NCI-H2107 treated with DMSO at 0.1 percent for 48 hours (cell line): ENCODE measurements around the gene HK3.
A peak's percentile ranks its signal among the peaks of the same experiment; 100 is the strongest.

Source experiments
- DNase-seq: peaks from one replicate; lab custom pipeline; 2025; ENCODE audit not compliant: unreplicated experiment; lab: John Stamatoyannopoulos, UW

HK3 gene

DNA sequence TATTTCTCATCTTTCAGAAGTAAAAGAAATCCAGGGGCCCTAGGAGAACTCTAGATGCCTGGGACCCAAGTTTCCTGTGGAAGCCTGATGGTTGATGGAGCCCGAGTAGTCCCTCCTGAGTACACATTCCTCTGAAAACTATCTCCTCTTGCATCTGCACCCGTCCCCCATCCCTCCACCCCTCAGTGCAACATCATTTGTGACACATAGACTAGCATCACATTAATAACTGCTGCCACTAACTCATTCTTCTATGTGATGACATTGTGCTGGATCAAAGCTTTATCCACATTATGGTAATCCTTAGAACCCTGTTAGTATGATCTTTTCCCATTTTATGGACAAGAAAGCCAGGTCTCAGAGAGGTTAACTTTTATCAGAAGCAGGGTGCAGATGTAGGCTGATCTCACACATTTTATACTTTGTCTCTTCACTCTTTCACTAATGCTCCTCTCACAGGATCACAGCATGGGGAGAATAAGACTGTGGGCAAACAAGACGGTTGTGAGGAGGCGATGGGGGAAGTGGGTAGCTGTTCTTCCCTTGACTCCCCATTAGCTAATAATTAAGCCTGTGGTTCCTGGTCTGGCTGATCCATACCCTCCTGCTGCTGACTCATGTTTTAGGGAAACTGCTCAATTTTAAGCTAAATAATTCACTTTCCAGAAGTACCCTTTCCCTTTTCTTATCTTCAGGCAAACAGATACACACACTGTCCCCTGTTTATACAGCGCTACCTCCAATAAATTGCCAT is 3.9 kb upstream of the HK3 start:
- no peak for DNase-seq

DNA sequence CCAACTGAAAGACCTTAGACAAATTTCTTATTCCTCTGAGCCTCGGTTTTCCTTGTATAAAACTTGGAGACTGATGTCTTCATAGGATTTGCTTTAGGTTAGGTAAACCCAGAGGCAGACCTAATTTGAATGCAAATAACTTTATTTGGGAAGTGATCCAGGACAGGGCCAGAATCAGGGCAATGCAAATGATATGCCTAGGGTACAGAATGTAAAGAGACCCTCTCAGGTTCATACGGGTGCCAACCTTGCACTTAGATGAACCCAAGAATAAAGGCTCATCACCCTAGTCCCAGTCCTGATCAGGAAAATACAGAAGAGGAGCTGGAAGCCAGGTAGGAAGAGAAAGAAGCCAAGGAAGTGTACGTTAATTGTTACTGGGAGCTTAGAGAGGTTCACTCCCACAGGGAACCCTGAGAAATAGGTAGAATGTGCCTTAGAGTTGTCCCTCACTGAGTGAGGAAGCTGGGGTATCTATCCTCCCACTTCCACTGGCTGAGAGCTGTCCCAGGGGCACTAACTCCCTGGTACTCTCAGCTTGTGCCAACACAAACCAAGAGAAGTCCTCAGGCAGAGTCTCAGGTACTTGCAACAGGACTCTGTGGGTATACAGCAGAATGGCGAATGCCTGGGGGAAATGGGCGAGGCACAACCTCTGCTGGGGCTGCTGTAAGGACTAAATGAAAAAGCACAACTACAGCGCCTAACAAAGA is 3.1 kb upstream of the HK3 start:
- no peak for DNase-seq

DNA sequence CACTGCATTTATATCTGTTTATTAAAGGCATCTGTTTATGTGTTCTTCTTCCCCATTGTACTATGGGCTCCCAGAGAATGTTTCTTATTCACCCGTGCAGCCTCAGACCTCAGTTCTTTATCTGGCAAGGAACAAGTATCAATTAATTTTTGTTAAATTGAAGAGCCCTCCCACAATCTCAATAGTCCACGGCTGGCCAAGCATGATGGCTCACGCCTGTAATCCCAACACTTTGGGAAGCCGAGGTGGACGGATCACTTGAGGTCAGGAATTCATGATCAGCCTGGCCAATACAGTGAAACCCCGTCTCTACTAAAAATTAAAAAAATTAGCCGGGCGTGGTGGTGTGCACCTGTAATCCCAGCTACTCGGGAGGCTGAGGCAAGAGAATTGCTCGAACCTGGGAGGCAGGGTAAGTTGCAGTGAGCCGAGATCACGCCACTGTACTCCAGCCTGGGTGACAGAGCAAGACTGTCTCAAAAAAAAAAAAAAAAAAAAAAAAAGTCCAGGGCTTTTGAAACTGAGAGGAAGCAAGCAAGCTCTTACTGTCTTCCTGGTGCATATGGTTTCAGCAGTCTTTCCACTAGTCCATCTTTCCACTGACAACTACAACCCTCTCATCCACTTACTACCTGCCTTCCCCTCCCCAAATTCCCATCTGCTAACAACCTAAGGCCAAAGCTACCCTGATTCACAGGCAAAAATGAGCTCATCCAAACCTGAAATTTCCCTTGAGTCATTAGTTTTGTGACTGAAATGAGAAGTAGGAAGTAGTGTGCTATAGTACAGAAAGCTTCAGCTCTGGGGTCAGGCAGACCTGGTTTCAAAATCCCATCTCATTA is 2.3 kb upstream of the HK3 start:
- no peak for DNase-seq

DNA sequence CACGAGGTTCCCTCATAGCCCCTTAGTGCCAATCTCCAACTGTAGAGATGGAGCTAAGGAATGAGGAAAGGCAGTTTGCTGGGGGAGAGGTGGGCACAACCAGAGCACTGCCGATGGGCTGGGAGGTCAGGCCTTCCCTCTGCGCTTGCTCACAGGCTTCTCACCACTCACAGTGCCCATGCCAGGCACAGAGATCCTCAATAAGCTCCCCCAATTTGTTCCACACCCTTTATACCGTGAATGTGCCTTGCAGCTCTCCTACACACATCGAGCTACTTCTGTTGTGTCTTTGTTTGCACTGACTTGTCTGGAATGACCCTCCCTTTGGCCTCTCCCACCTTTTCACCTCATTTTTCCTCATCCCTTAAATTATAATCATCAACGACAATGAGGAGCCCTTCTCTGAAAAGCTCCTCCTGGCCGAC is 1.6 kb upstream of the HK3 start:
- no peak for DNase-seq

DNA sequence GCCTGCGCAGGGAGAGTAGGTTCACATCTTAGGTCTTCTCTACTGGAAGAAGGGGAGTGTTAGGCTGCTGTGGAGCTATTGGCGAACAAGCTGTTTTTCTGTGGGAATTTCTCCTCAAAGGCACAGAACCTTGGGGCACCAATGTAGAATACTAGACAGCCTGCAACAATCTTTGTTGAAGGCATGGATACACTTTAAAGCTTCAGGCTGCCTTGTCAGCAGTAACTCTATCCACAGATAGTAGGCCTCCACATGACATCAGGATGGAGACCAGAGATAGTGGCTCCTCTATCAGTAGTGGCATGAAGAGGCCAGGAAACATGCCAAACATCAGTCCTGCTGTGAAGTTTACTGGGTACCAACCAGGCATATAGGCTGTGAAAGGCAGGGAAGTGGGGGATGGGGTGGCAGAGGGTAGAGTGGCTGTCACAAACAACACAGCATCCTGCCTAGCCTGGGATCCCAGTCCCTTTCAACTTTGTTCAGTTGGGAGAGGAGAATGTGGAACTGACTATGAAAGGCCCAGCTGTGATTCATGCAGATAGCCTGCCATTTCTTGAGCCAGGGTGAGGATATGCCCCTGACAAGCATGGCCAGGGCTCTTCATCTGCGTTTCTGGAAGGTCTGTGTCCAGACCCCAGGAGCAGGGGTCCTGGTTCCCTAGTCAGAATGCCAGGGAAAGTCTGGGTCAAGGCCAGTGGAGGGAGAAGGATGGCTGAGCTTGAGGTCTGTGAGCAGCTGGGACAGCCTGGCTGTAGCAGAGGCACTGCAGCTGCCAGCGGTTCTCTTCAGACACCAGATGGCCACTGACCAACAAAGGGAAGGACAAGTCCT is 1.0 kb upstream of the HK3 start:
- DNase-seq: no peak

DNA sequence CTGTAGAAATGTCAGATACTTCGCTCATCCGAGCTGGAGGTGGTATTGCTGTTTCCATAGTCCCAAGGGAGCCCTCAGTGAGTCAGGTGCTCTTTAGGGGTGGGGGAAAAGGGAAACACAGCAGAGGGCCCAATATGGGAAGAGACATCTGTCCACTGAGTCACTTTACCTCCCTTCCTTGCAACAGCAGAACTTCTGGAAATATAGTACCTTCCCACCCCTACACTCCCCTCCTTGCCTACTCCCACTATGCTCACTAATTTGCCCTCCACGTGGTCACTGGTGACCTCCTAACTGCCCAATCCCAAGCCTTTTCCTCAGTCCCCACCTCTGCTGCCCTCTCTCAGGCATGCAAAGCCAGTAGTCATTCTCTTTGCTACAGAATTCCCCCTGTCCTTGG is 1.9 kb downstream of the HK3 start:
- no peak for DNase-seq

DNA sequence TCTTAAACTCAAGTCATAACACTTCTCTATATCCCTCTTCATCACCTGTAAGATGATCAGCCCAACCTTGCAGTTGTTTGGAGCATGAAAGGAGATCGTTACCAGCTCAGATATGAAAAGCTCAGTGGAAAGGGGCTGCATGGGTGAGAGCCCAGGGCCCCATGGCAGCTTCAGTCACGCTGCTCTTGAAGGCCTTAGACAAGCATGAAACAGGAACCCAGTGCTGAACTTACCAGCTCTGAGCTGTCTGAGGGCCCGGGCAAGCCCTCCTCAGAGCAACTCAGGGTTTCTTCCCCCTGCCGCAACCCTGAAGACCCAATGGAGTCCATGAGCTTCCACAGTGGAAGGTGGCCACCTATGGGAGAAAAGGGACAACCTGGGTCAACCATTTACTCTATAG is 3.3 kb downstream of the HK3 start:
- DNase-seq: no peak

DNA sequence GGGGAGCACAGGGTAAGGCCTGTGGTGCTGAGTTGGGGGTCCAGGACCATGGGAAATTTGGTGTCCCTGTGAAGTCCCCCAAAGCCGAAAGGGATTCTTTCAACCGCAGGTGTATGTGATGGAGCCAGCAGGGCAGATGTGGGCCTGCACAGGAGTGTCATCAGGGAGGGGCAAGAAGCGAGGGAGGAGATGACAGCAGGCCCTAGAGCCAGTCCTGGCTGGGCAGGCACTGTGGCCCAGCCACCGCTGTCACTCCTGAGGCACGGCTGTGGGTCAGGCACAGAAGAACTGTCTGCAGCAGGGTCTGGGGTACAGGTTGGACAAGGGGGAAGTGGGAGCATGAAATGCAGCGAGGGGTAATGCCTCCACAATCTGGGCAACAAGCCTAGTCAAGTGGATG is 4.8 kb downstream of the HK3 start:
- DNase-seq: no peak

DNA sequence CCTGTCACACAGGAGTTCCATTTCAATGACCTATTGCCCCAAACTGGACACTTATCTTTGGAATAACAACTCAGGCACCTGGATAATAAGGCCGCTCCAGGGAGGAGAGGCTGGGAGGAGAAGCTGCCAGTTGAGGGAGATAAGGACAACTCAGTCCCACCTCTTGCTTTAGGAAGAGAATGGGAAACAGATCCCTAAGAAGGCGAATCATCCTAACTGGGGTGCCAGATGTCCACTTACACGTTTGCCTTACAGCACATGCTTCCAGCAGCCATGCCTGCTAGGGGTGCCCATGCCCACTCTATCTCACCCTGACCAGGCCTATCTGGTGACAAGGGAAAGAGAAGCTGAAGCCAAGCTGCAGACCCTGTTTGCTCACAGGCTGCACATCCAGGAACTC is 6.5 kb downstream of the HK3 start:
- no peak for DNase-seq

DNA sequence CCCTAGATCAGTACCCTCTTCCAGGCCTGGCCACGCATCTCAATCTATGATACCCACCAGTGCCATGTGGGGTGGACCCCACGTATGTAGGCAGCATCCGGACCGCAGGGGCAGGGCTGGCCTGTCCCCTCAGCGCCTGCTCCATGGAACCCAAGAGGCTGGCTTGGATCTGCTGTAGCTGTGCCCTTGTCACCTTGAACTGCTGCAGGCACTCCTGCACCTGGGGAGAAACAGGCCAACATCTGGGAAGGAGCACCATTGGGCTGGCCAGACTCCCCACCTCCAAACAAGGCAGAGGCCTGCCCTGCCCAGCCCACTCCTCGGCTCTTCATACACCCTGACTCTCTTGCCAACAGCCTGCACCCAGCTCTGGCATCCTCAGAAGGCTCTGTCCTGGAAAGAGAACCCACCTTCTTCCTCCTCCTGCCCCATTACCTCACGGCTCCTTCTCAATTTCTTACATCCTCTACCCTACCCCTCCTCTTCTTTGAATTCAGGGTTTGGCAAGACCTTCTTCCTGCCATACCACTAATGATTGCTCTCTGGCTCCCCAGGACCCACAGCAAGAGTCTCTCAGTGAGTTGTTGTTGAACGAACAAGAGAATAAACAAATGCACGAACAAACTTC is 7.7 kb downstream of the HK3 start:
- no peak for DNase-seq

DNA sequence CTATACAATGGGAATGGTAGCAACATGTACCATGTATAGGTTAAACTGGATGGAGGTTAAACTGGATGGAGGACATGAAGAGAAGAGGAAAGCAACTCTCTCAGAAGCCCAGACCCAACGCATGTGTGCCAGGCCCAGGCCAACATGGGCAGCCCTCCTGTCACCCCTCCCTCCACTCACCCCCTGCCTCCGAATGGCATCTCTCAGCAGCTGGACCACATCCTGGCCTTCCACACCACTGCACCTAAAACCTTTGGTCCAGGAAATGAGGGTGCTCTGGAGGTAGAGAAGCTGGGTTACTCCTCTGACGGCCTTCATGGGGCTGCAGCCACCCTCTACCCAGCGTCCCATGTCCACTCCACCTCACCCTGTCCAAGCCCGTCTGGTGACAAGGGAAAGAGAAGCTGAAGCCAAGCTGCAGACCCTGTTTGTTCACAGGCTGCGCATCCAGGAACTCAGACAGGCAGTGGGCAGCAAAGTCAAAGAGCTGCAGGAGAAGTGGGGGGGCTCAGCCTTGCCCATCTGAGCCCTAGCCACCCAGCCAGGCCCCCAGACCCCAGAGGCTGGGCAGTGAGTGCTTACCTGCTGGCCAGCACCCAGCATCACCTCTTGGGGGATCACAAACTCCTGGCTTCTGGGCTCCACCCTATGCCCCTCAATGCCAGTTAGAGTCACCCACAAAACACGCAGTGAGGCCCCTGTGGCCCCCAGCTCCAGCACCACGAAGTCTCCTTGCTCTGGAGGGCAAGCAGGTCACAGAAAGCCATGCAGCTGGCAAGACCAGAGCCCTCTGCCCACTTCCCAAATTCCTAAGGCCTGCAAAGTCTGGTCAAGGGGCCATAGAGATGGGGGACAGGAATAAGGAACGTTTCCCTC is 8.5 kb downstream of the HK3 start:
- no peak for DNase-seq

DNA sequence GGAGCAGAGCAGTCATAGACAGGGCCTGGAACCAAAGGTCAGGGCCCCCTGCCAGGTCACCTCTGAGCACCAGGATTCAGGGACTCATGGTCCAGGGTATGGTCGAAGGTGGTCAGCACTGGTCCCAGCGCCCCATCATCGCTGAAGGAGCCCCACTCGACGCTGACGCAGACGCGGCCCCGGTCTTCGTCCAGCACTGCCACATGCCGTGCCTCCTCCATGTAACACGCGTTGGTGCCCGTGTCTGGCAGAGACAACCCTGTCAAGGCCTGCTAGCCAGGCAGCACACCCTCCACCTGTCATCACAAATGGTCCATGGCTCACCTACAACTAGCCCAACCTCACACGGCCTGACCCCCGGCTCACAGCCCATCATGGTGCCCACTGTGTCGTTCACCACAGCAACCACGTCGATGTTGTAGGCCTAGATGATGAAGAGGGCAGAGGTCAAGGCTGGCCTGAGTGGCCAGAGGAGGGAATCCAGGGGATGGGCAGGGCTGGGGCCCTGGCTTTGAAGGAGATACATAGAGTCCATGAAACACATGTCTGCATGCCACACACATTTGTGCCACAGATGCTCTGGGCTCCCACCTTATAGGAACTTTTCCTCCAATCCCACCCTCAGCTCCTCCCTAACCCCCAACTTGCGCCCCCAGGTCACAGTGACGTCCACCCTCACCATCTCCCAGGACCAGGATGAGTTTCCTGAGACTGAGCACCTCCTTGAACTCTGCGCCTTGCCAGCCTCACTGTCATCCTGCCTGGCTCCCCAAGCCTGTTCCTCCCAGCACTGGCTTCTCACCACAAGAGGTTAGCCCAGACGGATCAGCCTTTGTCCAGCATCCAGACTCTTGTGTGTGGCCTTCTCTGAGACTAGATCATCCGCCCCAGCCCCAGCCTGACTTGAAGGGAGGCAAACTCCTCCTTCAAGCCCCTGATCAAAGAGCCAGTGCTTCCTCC is 9.5 kb downstream of the HK3 start:
- DNase-seq: no peak

DNA sequence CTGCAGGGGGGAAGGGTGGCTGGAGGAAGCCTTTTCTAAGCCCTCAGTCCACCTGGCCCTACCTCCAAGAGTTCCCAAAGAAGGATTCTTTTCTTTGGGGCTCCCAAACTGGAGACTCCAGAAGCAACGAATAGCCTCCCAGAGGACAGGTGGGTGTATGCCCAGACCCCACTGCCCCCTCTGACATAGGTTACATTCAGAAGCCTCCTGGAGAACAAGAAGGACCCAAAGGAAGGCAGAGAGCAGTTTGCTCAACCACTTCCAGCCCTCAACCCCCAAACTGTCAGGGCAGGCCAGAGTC is 10.3 kb downstream of the HK3 start:
- DNase-seq: no peak

DNA sequence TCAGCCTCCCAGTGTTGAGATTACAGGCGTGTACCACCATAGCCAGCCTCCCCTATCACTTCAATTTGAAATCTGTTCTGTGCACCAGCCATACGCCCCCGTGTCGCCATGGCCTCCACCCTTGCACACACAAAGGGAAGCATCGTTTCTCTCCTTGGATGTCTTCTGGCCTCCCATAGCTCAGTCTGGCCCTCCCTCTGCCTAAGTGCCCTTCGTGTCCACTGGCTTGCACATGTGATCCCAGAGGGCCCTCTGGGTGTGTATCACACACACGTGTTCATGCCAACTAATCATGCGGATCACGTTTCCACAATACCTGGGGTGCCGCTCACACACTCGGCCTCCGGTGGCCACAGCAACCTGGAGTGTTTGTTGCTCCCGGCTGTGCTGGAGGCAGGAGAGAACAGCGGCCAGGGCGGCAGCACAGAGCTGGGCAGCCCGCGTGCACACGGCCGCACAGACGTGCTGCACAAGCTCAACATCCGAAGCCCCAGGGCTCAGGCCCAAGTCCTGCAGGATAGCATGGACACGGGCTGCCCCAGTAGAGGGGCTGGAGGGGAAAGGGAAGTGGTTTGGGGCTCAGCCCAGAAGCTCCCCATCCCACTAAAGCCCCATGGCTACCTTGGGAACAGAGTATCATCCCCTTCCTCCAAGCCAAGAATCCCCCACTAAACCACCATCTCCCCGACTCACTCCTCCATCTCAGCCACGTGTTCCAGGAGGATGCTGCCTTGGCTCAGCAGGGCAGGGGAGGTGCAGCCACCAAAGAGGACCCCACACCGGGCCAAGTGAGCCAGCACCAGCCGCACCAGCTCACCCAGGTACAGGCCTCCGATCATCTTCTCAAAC is 10.9 kb downstream of the HK3 start:
- peak; percentile 17 for DNase-seq

DNA sequence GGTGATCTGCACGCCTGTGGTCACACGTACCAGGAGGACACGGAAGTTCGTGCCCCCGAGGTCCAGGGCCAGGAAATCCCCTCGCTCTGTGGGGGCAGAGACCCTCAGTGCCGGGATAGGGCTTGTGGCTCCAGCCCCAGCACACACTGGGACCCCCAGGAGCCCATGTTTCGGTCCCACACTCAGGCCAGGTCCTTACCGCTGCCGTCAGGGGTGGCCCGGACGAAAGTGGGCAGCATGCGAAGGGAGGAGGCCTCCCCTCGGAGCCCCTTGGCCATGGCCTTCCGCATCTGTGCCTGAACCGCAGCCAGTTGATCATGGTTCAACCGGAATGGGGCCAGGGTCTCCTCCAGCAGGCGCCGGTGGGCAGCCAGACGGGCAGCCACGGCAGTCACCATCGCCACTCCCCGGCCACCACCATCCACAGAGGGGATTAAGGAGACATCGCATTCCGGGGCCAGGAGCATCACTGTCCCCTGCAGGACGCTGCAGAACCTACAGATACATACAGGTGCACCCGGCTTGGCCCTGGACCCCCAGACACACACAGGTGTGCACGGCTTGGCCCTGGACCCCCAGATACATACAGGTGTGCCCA is 11.8 kb downstream of the HK3 start:
- no peak for DNase-seq

DNA sequence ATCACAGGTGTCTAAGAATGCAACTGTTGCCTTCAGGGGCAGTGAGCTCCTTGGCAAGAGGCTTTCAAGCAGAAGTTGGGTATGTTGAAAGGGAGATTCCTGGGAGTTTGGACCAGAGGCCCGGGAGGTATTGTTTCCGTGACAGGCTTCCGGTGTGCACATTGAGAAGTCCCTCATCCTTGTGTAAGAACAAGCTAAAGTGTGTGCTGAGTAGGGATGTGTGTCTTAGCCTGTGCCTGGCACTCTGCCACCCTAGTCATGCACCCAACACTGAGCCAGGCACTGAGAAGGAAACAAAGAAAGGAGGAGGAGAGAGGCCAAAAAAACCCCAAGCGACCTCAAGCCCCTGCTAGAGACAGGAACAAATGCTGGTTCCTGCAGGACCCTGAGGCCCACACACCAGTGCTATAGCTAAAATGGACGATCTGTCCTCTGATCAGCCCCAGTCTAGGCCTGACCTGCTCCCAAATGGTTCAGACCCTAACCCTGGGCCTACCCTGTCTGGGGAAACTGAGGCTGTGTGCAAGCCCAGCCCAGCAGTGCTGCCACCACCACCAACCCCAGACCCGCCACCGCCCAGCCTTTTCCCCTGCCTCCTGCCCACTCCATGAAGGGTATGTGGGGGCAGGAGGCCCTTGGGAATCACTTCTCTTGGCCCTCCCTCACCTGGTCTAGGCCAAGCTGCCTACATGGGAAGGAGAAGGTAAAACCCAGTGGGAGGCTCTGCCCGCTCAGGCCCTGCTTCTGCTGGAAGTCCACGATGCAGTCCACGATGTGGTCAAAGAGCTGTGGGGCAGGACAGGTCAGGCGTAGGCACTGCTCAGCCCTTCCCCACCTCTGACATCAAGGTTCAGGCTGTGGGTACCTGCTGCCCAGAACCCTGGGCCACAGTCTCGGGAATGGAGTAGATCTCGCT is 12.6 kb downstream of the HK3 start:
- DNase-seq: no peak
